ENCODE measurements around the gene TMEM120A.

Gene TMEM120A

GRCh38 chr7:76003351-76003750 is 9.0 kb upstream of the TMEM120A start:
- Histone ChIP-seq H3K36me3 (ENCODE audit: insufficient read depth, insufficient read length, low read length) (peaks cover 48% of the 10 kb centered on the region), H3K4me3 (ENCODE audit: insufficient read length, low read depth) (no peak overlapping the region), H3K9ac (ENCODE audit: insufficient read length, low read depth) (no peak overlapping the region), H3K27me3 (ENCODE audit: insufficient read depth, insufficient read length) (no peaks in the 10 kb centered on the region), H3K4me1 (ENCODE audit: insufficient read depth, insufficient read length) (no peaks in the 10 kb centered on the region), H3K9me3 (ENCODE audit: insufficient read depth, low read length) (no peaks in the 10 kb centered on the region)
- DNase-seq (ENCODE audit: low read depth, low spot score), result no peak
- TF ChIP-seq ZNF274 (IDR thresholded peaks at IDR 0.05; ENCODE audit: low read depth, low read length) (no peak), SUZ12 (IDR thresholded peaks at IDR 0.05; ENCODE audit: extremely low read depth, insufficient read depth, insufficient read length) (no peak), YY1 (IDR thresholded peaks at IDR 0.05; ENCODE audit: insufficient read depth, insufficient read length) (no peak)

DNA sequence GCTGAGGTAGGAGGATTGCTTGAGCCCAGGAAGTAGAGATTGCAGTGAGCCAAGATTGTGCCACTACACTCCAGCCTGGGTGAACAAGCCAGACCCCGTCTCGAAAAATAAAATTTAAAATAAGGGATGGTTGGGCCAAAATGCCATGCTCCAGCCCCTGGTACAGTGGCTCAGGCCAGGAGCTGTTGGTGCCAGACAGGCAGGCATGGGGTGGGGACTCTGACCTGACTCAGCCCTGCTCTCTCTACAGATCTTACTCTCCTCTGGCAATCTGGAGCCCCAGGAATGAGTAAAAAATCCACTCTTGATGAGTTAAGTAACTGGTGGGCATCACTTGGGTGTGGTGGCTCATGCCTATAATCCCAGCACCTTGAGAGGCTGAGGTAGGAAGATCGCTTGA is 8.4 kb upstream of the TMEM120A start:
- peaks cover 48% of the 10 kb centered on the region for H3K36me3 ChIP-seq (ENCODE audit: insufficient read depth, insufficient read length, low read length)
- DNase-seq (ENCODE audit: low read depth, low spot score), result no peak
- no peaks in the 10 kb centered on the region for H3K4me1 ChIP-seq (ENCODE audit: insufficient read depth, insufficient read length)
- H3K9me3 ChIP-seq (ENCODE audit: insufficient read depth, low read length), result no peaks in the 10 kb centered on the region
- TF ChIP-seq SUZ12 (IDR thresholded peaks at IDR 0.05; ENCODE audit: extremely low read depth, insufficient read depth, insufficient read length) (no peak), YY1 (IDR thresholded peaks at IDR 0.05; ENCODE audit: insufficient read depth, insufficient read length) (no peak), ZNF274 (IDR thresholded peaks at IDR 0.05; ENCODE audit: low read depth, low read length) (no peak)
- H3K27me3 ChIP-seq (ENCODE audit: insufficient read depth, insufficient read length), result no peaks in the 10 kb centered on the region
- H3K9ac ChIP-seq (ENCODE audit: insufficient read length, low read depth), result no peak overlapping the region
- no peak overlapping the region for H3K4me3 ChIP-seq (ENCODE audit: insufficient read length, low read depth)

DNA sequence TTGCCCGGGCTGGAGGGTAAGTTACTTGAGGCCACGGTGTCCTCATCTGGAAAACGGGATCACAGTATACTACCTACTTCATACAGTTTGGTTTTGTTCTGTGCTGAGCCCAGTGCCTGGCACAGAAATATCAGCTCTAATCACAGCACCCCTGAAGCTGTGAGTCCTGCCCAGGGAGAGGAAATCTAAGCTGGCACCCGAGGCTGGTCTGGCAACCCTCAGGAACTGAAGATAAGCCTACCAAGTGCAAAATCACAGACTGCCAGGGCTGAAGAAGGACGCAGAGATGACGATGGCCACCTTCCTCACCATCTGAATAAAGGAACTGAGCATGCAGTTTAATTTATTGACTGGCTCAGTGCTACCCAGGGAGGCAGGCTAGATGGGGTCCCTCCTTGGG is 7.7 kb upstream of the TMEM120A start:
- Histone ChIP-seq H3K9ac (ENCODE audit: insufficient read length, low read depth) (no peak overlapping the region), H3K27me3 (ENCODE audit: insufficient read depth, insufficient read length) (no peaks in the 10 kb centered on the region), H3K36me3 (ENCODE audit: insufficient read depth, insufficient read length, low read length) (peaks cover 43% of the 10 kb centered on the region), H3K4me3 (ENCODE audit: insufficient read length, low read depth) (no peak overlapping the region), H3K9me3 (ENCODE audit: insufficient read depth, low read length) (no peaks in the 10 kb centered on the region), H3K4me1 (ENCODE audit: insufficient read depth, insufficient read length) (no peaks in the 10 kb centered on the region)
- TF ChIP-seq YY1 (IDR thresholded peaks at IDR 0.05; ENCODE audit: insufficient read depth, insufficient read length) (no peak), ZNF274 (IDR thresholded peaks at IDR 0.05; ENCODE audit: low read depth, low read length) (no peak), SUZ12 (IDR thresholded peaks at IDR 0.05; ENCODE audit: extremely low read depth, insufficient read depth, insufficient read length) (no peak)
- DNase-seq (ENCODE audit: low read depth, low spot score), result no peak

- H3K9ac ChIP-seq (ENCODE audit: insufficient read length, low read depth), result no peak overlapping the region
- DNase-seq (ENCODE audit: low read depth, low spot score), result no peak
- peaks cover 4% of the 10 kb centered on the region for H3K4me1 ChIP-seq (ENCODE audit: insufficient read depth, insufficient read length)
- no peak overlapping the region for H3K4me3 ChIP-seq (ENCODE audit: insufficient read length, low read depth)
- peaks cover 49% of the 10 kb centered on the region for H3K36me3 ChIP-seq (ENCODE audit: insufficient read depth, insufficient read length, low read length)
- H3K9me3 ChIP-seq (ENCODE audit: insufficient read depth, low read length), result no peaks in the 10 kb centered on the region
- TF ChIP-seq SUZ12 (IDR thresholded peaks at IDR 0.05; ENCODE audit: extremely low read depth, insufficient read depth, insufficient read length), result no peak
- no peak for TF ChIP-seq ZNF274 (IDR thresholded peaks at IDR 0.05; ENCODE audit: low read depth, low read length)
- TF ChIP-seq YY1 (IDR thresholded peaks at IDR 0.05; ENCODE audit: insufficient read depth, insufficient read length), result no peak
- no peaks in the 10 kb centered on the region for H3K27me3 ChIP-seq (ENCODE audit: insufficient read depth, insufficient read length)
Observed at GRCh38 chr7:76000566-76000965, 6.2 kb upstream of the TMEM120A start.

GRCh38 chr7:75998038-75998437 is 3.6 kb upstream of the TMEM120A start:
- H3K36me3 ChIP-seq (ENCODE audit: insufficient read depth, insufficient read length, low read length), result peaks cover 39% of the 10 kb centered on the region
- DNase-seq (ENCODE audit: low read depth, low spot score), result no peak

GRCh38 chr7:75996476-75996875 is 2.1 kb upstream of the TMEM120A start:
- TF ChIP-seq YY1 (IDR thresholded peaks at IDR 0.05; ENCODE audit: insufficient read depth, insufficient read length) (no peak), SUZ12 (IDR thresholded peaks at IDR 0.05; ENCODE audit: extremely low read depth, insufficient read depth, insufficient read length) (no peak), ZNF274 (IDR thresholded peaks at IDR 0.05; ENCODE audit: low read depth, low read length) (no peak)
- Histone ChIP-seq H3K9ac (ENCODE audit: insufficient read length, low read depth) (no peak overlapping the region), H3K36me3 (ENCODE audit: insufficient read depth, insufficient read length, low read length) (peaks cover 33% of the 10 kb centered on the region), H3K27me3 (ENCODE audit: insufficient read depth, insufficient read length) (no peaks in the 10 kb centered on the region), H3K9me3 (ENCODE audit: insufficient read depth, low read length) (no peaks in the 10 kb centered on the region), H3K4me1 (ENCODE audit: insufficient read depth, insufficient read length) (peaks cover 8% of the 10 kb centered on the region), H3K4me3 (ENCODE audit: insufficient read length, low read depth) (no peak overlapping the region)
- no peak for DNase-seq (ENCODE audit: low read depth, low spot score)

More at GRCh38 chr7:75998038-75998437, 3.6 kb upstream of the TMEM120A start:
- TF ChIP-seq SUZ12 (IDR thresholded peaks at IDR 0.05; ENCODE audit: extremely low read depth, insufficient read depth, insufficient read length), result no peak
- TF ChIP-seq ZNF274 (IDR thresholded peaks at IDR 0.05; ENCODE audit: low read depth, low read length), result no peak
- no peak for TF ChIP-seq YY1 (IDR thresholded peaks at IDR 0.05; ENCODE audit: insufficient read depth, insufficient read length)
- no peaks in the 10 kb centered on the region for H3K9me3 ChIP-seq (ENCODE audit: insufficient read depth, low read length)
- no peak overlapping the region for H3K9ac ChIP-seq (ENCODE audit: insufficient read length, low read depth)
- no peak overlapping the region for H3K4me3 ChIP-seq (ENCODE audit: insufficient read length, low read depth)
- peaks cover 8% of the 10 kb centered on the region for H3K4me1 ChIP-seq (ENCODE audit: insufficient read depth, insufficient read length)
- no peaks in the 10 kb centered on the region for H3K27me3 ChIP-seq (ENCODE audit: insufficient read depth, insufficient read length)

DNA sequence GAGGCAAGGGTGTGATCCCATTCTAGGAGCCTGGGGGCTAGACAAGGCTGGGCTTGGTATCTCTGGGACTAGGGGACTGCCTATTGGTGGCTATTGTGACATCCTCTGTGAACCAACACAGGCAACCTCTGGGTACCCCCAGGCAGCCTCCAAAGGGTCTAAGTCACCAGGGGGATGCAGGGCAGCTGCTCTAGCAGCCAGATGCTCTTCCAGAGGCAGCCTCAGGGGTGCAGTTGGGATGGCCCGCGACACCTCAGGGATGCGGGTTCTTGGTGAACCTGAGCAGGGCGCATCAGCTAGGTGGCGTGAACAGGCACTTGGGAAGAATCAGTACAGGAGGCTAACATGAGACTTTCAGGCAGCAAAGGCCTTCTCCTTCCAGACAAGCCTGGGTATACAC is 1.6 kb upstream of the TMEM120A start:
- no peak overlapping the region for H3K4me3 ChIP-seq (ENCODE audit: insufficient read length, low read depth)
- TF ChIP-seq ZNF274 (IDR thresholded peaks at IDR 0.05; ENCODE audit: low read depth, low read length) (no peak), SUZ12 (IDR thresholded peaks at IDR 0.05; ENCODE audit: extremely low read depth, insufficient read depth, insufficient read length) (no peak), YY1 (IDR thresholded peaks at IDR 0.05; ENCODE audit: insufficient read depth, insufficient read length) (no peak)
- peaks cover 8% of the 10 kb centered on the region for H3K4me1 ChIP-seq (ENCODE audit: insufficient read depth, insufficient read length)
- H3K36me3 ChIP-seq (ENCODE audit: insufficient read depth, insufficient read length, low read length), result peaks cover 30% of the 10 kb centered on the region
- no peaks in the 10 kb centered on the region for H3K27me3 ChIP-seq (ENCODE audit: insufficient read depth, insufficient read length)
- H3K9me3 ChIP-seq (ENCODE audit: insufficient read depth, low read length), result no peaks in the 10 kb centered on the region
- no peak for DNase-seq (ENCODE audit: low read depth, low spot score)
- no peak overlapping the region for H3K9ac ChIP-seq (ENCODE audit: insufficient read length, low read depth)
